Caco-2 (cell line): ENCODE results near the gene PCSK5. TPM values are rescaled to one million over a fixed set of nuclear protein-coding genes. Genes with fewer than 3 reads are reported as not detected.

Experiments used
- BruUV-seq: library from RNA; stranded (reverse); fragments of 400-500 nt; replicated peaks from 2 replicates; lab custom pipeline; 2021; lab: Mats Ljungman, UMichigan
- CTCF ChIA-PET: fragments of 300-600 bp; sonication (Branson Sonifier 250); formaldehyde crosslinking; loops from one replicate; lab custom pipeline; 2022; ENCODE audit warnings: antibody characterized with exemption; lab: Charles Lee
- POLR2A ChIA-PET: fragments of 300-600 bp; sonication (Branson Sonifier 250); formaldehyde crosslinking; loops from one replicate; lab custom pipeline; 2022; ENCODE audit warnings: antibody characterized with exemption; lab: Charles Lee
- DNase-seq, 2 experiments: peaks; one replicate each; pipeline versions ENCODE4 v3.0.0 to v3.0.0-alpha.2; 2020 to 2022
- H3K27me3 ChIP-seq: replicated peaks from 2 replicates; pipeline ENCODE4 v1.6.0; 2011; ENCODE audit warnings: low read length; ENCODE audit not compliant: control insufficient read depth, insufficient read depth
- H3K36me3 ChIP-seq: 2 replicates; pipeline ENCODE4 v1.5.1; 2011; ENCODE audit warnings: low read length; ENCODE audit not compliant: control insufficient read depth, insufficient read depth
- H3K4me1 ChIP-seq: fragments of 250-450 bp; sonication (Bioruptor Pico); 2 replicates; pipeline ENCODE4 v1.5.1; 2020; ENCODE audit warnings: mild to moderate bottlenecking
- H3K4me3 ChIP-seq: 2 replicates; pipeline ENCODE4 v1.5.1; 2011; ENCODE audit warnings: low read depth, mild to moderate bottlenecking, control low read depth, low read length
- H3K9me3 ChIP-seq: fragments of 250-450 bp; sonication (Bioruptor Pico); 2 replicates; pipeline ENCODE4 v1.5.1; 2020; ENCODE audit warnings: mild to moderate bottlenecking, moderate library complexity
- H3K27ac Mint-ChIP-seq: one replicate; pipeline ENCODE4 v1.8.0; 2022; ENCODE audit warnings: mixed read lengths; ENCODE audit not compliant: unreplicated experiment
- H3K27me3 Mint-ChIP-seq: one replicate; pipeline ENCODE4 v1.8.0; 2022; ENCODE audit warnings: mixed read lengths; ENCODE audit not compliant: insufficient read depth, unreplicated experiment
- H3K36me3 Mint-ChIP-seq: one replicate; pipeline ENCODE4 v1.8.0; 2022; ENCODE audit warnings: mild to moderate bottlenecking, mixed read lengths; ENCODE audit not compliant: insufficient read depth, unreplicated experiment
- H3K4me1 Mint-ChIP-seq: one replicate; pipeline ENCODE4 v1.8.0; 2022; ENCODE audit warnings: low read depth, mixed read lengths; ENCODE audit not compliant: unreplicated experiment
- H3K4me3 Mint-ChIP-seq: one replicate; pipeline ENCODE4 v1.8.0; 2022; ENCODE audit warnings: mild to moderate bottlenecking, moderate library complexity, mixed read lengths; ENCODE audit not compliant: unreplicated experiment
- H3K9me3 Mint-ChIP-seq: one replicate; pipeline ENCODE4 v1.8.0; 2022; ENCODE audit warnings: mixed read lengths; ENCODE audit not compliant: unreplicated experiment
- intact Hi-C: fragments of 100-400 bp; cut with micrococcal nuclease; formaldehyde crosslinking; loops from one replicate; pipeline ENCODE4 v1.10.0; 2022; ENCODE audit not compliant: unreplicated experiment
- total RNA-seq: library from RNA; stranded (reverse); gene quantifications from 2 replicates; pipeline ENCODE4 v1.2.3, GENCODE V29; 2022
- TF ChIP-seq, protein P1 (sequence below), 2 experiments: fragments of 200-600 bp in 1 of 2; IDR thresholded peaks; 1 replicate in 1 of 2; 2 replicates in 1 of 2; pipeline versions ENCODE4 v1.5.1 to v1.8.0; 2011 to 2022; ENCODE audit warnings: antibody characterized with exemption in 1 of 2, control low read depth in 1 of 2, inconsistent platforms in 1 of 2, low read depth in 1 of 2, low read length in 1 of 2, mild to moderate bottlenecking in 1 of 2, moderate library complexity in 1 of 2; ENCODE audit not compliant: insufficient read depth in 1 of 2, severe bottlenecking in 1 of 2, unreplicated experiment in 1 of 2

Gene PCSK5
- total RNA-seq, 1 experiment from 2014 or later = 10.9 TPM

GRCh38 chr9:76269789-76270188, 379.3 kb downstream of the PCSK5 start:
- intact Hi-C loops = no loop called here
- H3K4me3 ChIP-seq = no peak overlapping the region
- no peaks in the 10 kb centered on the region for H3K9me3 ChIP-seq
- H3K27me3 ChIP-seq = no peaks in the 10 kb centered on the region
- Mint-ChIP-seq H3K27ac (no peak overlapping the region), H3K4me1 (no peaks in the 10 kb centered on the region), H3K9me3 (no peaks in the 10 kb centered on the region), H3K4me3 (no peak overlapping the region), H3K36me3 (no peaks in the 10 kb centered on the region), H3K27me3 (no peaks in the 10 kb centered on the region)
- BruUV-seq = no TSS peak
- POLR2A ChIA-PET = no interaction called here
- DNase-seq = no peak
- CTCF ChIA-PET = no interaction called here
- no peaks in the 10 kb centered on the region for H3K36me3 ChIP-seq
- no peaks in the 10 kb centered on the region for H3K4me1 ChIP-seq
- TF ChIP-seq, protein P1, sequence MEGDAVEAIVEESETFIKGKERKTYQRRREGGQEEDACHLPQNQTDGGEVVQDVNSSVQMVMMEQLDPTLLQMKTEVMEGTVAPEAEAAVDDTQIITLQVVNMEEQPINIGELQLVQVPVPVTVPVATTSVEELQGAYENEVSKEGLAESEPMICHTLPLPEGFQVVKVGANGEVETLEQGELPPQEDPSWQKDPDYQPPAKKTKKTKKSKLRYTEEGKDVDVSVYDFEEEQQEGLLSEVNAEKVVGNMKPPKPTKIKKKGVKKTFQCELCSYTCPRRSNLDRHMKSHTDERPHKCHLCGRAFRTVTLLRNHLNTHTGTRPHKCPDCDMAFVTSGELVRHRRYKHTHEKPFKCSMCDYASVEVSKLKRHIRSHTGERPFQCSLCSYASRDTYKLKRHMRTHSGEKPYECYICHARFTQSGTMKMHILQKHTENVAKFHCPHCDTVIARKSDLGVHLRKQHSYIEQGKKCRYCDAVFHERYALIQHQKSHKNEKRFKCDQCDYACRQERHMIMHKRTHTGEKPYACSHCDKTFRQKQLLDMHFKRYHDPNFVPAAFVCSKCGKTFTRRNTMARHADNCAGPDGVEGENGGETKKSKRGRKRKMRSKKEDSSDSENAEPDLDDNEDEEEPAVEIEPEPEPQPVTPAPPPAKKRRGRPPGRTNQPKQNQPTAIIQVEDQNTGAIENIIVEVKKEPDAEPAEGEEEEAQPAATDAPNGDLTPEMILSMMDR (IDR thresholded peaks at IDR 0.05; ENCODE audit: insufficient read depth in 1 of 2, low read depth in 1 of 2, low read length in 1 of 2, severe bottlenecking in 1 of 2, unreplicated experiment in 1 of 2) = no peak

GRCh38 chr9:76271755-76272154, 381.3 kb downstream of the PCSK5 start:
- no peak overlapping the region for H3K27ac Mint-ChIP-seq
- Histone ChIP-seq H3K9me3 (no peaks in the 10 kb centered on the region), H3K27me3 (no peaks in the 10 kb centered on the region), H3K36me3 (no peaks in the 10 kb centered on the region), H3K4me1 (no peaks in the 10 kb centered on the region), H3K4me3 (no peak overlapping the region)
- no TSS peak for BruUV-seq
- DNase-seq = no peak
- TF ChIP-seq, protein P1 (IDR thresholded peaks at IDR 0.05; ENCODE audit: insufficient read depth in 1 of 2, low read depth in 1 of 2, low read length in 1 of 2, severe bottlenecking in 1 of 2, unreplicated experiment in 1 of 2) = no peak
- ChIA-PET POLR2A (no interaction called here), CTCF (no interaction called here)
- H3K36me3 Mint-ChIP-seq = no peaks in the 10 kb centered on the region
- intact Hi-C loops = no loop called here
- no peaks in the 10 kb centered on the region for H3K27me3 Mint-ChIP-seq
- H3K9me3 Mint-ChIP-seq = no peaks in the 10 kb centered on the region
- no peaks in the 10 kb centered on the region for H3K4me1 Mint-ChIP-seq
- H3K4me3 Mint-ChIP-seq = no peak overlapping the region

GRCh38 chr9:76289042-76289441, 398.6 kb downstream of the PCSK5 start:
- CTCF ChIA-PET = no interaction called here
- Mint-ChIP-seq H3K27me3 (no peaks in the 10 kb centered on the region), H3K36me3 (no peaks in the 10 kb centered on the region), H3K9me3 (no peaks in the 10 kb centered on the region), H3K4me3 (no peak overlapping the region), H3K27ac (no peak overlapping the region), H3K4me1 (no peaks in the 10 kb centered on the region)
- no peak for DNase-seq
- intact Hi-C loops = no loop called here
- H3K4me1 ChIP-seq = no peaks in the 10 kb centered on the region
- no peaks in the 10 kb centered on the region for H3K27me3 ChIP-seq
- no peaks in the 10 kb centered on the region for H3K36me3 ChIP-seq
- H3K4me3 ChIP-seq = no peak overlapping the region
- TF ChIP-seq, protein P1 (IDR thresholded peaks at IDR 0.05; ENCODE audit: insufficient read depth in 1 of 2, low read depth in 1 of 2, low read length in 1 of 2, severe bottlenecking in 1 of 2, unreplicated experiment in 1 of 2) = no peak
- BruUV-seq = no TSS peak
- no peaks in the 10 kb centered on the region for H3K9me3 ChIP-seq
- POLR2A ChIA-PET = no interaction called here
